Hepatocyte (in vitro differentiated cells): Measurements from ENCODE around the gene CACNA1C. TPM values are rescaled to one million over a fixed set of nuclear protein-coding genes. Genes with fewer than 3 reads are reported as not detected.

Source experiments
- DNase-seq: peaks from one replicate; pipeline ENCODE4 v3.0.0-alpha.2; 2016; ENCODE audit warnings: low spot score
- H2AFZ ChIP-seq: fragments of 200-600 bp; sonication (generic); 2 replicates; pipeline ENCODE4 v1.6.0; 2016; ENCODE audit warnings: antibody characterized with exemption, mild to moderate bottlenecking
- H3K27ac ChIP-seq: fragments of 200-600 bp; sonication (generic); 2 replicates; pipeline ENCODE4 v1.5.1; 2016; ENCODE audit warnings: mild to moderate bottlenecking
- H3K27me3 ChIP-seq: fragments of 200-600 bp; sonication (generic); 2 replicates; pipeline ENCODE4 v1.6.1; 2016
- H3K36me3 ChIP-seq: fragments of 200-600 bp; sonication (generic); replicated peaks from 2 replicates; pipeline ENCODE4 v1.5.1; 2016; ENCODE audit warnings: low read depth; ENCODE audit not compliant: insufficient read depth
- H3K4me1 ChIP-seq: fragments of 200-600 bp; sonication (generic); 2 replicates; pipeline ENCODE4 v1.5.1; 2016; ENCODE audit warnings: mild to moderate bottlenecking, moderate library complexity; ENCODE audit not compliant: insufficient read depth
- H3K4me2 ChIP-seq: fragments of 200-600 bp; sonication (generic); 2 replicates; pipeline ENCODE4 v1.6.0; 2016
- H3K4me3 ChIP-seq: fragments of 200-600 bp; sonication (generic); 2 replicates; pipeline ENCODE4 v1.5.1; 2016; ENCODE audit warnings: mild to moderate bottlenecking
- H3K79me2 ChIP-seq: fragments of 200-600 bp; sonication (generic); 2 replicates; pipeline ENCODE4 v1.6.0; 2017; ENCODE audit warnings: mild to moderate bottlenecking
- H3K9me2 ChIP-seq: fragments of 200-600 bp; sonication (generic); replicated peaks from 2 replicates; pipeline ENCODE4 v1.6.0; 2017; ENCODE audit warnings: mild to moderate bottlenecking; ENCODE audit not compliant: insufficient read depth
- H3K9me3 ChIP-seq: fragments of 200-600 bp; sonication (generic); 2 replicates; pipeline ENCODE4 v1.5.1; 2016; ENCODE audit warnings: low read depth, mild to moderate bottlenecking
- H4K20me1 ChIP-seq: fragments of 200-600 bp; sonication (generic); 2 replicates; pipeline ENCODE4 v1.6.0; 2016; ENCODE audit warnings: mild to moderate bottlenecking; ENCODE audit not compliant: insufficient read depth, poor library complexity, severe bottlenecking
- EZH2 ChIP-seq: fragments of 200-600 bp; sonication (generic); IDR thresholded peaks from 2 replicates; pipeline ENCODE4 v1.6.1; 2016; ENCODE audit warnings: antibody characterized with exemption, mild to moderate bottlenecking, borderline replicate concordance
- EZH2phosphoT487 ChIP-seq: fragments of 200-600 bp; sonication (generic); IDR thresholded peaks from one replicate; pipeline ENCODE4 v1.6.1; 2018; ENCODE audit warnings: antibody characterized with exemption, mild to moderate bottlenecking, low read depth, moderate library complexity; ENCODE audit not compliant: unreplicated experiment, severe bottlenecking
- WGBS: methylation state at CpG from one replicate; pipeline ENCODE4 v1.1.6; 2016; ENCODE audit warnings: low lambda C conversion rate; ENCODE audit errors: missing lambda C conversion rate; 5-methylcytosine and 5-hydroxymethylcytosine counted together
- polyA plus RNA-seq: library from polyadenylated mRNA; unstranded; fragments of >200 nt; fragmentation: Nextera tagmentation; extraction: Ambion mirVana; gene quantifications from 2 replicates; pipeline ENCODE4 v1.2.1, GENCODE V29; 2016
- total RNA-seq: library from RNA; depleted of rRNA; stranded (reverse); fragments of >200 nt; gene quantifications from 2 replicates; pipeline ENCODE4 v1.2.3, GENCODE V29; 2014
- TF ChIP-seq, protein P1 (sequence below): fragments of 200-600 bp; sonication (generic); IDR thresholded peaks from 2 replicates; pipeline ENCODE4 v1.5.1; 2016; ENCODE audit warnings: antibody characterized with exemption, mild to moderate bottlenecking; ENCODE audit not compliant: poor library complexity

CACNA1C gene
- total and polyA plus RNA-seq, 2 experiments from 2014 or later = 3.2 to 4.0 TPM

GRCh38 chr12:2687058-2687457 is 634.3 kb downstream of the CACNA1C start:
- 95% methylated on average over 5 of the region's 5 CpGs for WGBS
- Histone ChIP-seq H3K36me3 (no peaks in the 10 kb centered on the region), H3K9me3 (no peaks in the 10 kb centered on the region), H3K79me2 (no peaks in the 10 kb centered on the region), H3K27me3 (no peaks in the 10 kb centered on the region), H4K20me1 (no peaks in the 10 kb centered on the region), H3K4me2 (no peak overlapping the region), H3K4me3 (no peak overlapping the region), H3K4me1 (peaks cover 4% of the 10 kb centered on the region), H3K27ac (no peak overlapping the region), H3K9me2 (no peaks in the 10 kb centered on the region), H2AFZ (no peak overlapping the region)
- DNase-seq = no peak
- TF ChIP-seq EZH2phosphoT487 (no peak), EZH2 (no peak)
- TF ChIP-seq, protein P1, sequence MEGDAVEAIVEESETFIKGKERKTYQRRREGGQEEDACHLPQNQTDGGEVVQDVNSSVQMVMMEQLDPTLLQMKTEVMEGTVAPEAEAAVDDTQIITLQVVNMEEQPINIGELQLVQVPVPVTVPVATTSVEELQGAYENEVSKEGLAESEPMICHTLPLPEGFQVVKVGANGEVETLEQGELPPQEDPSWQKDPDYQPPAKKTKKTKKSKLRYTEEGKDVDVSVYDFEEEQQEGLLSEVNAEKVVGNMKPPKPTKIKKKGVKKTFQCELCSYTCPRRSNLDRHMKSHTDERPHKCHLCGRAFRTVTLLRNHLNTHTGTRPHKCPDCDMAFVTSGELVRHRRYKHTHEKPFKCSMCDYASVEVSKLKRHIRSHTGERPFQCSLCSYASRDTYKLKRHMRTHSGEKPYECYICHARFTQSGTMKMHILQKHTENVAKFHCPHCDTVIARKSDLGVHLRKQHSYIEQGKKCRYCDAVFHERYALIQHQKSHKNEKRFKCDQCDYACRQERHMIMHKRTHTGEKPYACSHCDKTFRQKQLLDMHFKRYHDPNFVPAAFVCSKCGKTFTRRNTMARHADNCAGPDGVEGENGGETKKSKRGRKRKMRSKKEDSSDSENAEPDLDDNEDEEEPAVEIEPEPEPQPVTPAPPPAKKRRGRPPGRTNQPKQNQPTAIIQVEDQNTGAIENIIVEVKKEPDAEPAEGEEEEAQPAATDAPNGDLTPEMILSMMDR = no peak

GRCh38 chr12:2687726-2688125 is 634.9 kb downstream of the CACNA1C start:
- 89% methylated on average over 7 of the region's 7 CpGs for WGBS
- Histone ChIP-seq H3K36me3 (no peaks in the 10 kb centered on the region), H4K20me1 (no peaks in the 10 kb centered on the region)

GRCh38 chr12:2688381-2688931 is 635.7 kb downstream of the CACNA1C start:
- H3K4me2 ChIP-seq = no peak overlapping the region

More at GRCh38 chr12:2687726-2688125, 634.9 kb downstream of the CACNA1C start:
- TF ChIP-seq EZH2 = no peak
- no peak for TF ChIP-seq EZH2phosphoT487
- TF ChIP-seq, protein P1 = no peak
- Histone ChIP-seq H3K79me2 (no peaks in the 10 kb centered on the region), H3K4me1 (peaks cover 4% of the 10 kb centered on the region), H3K27ac (no peak overlapping the region), H2AFZ (no peak overlapping the region), H3K9me2 (no peaks in the 10 kb centered on the region), H3K9me3 (no peaks in the 10 kb centered on the region), H3K27me3 (no peaks in the 10 kb centered on the region), H3K4me2 (no peak overlapping the region), H3K4me3 (no peak overlapping the region)
- no peak for DNase-seq

More at GRCh38 chr12:2688381-2688931, 635.7 kb downstream of the CACNA1C start:
- Histone ChIP-seq H3K79me2 (no peaks in the 10 kb centered on the region), H2AFZ (no peak overlapping the region), H3K4me1 (peaks cover 4% of the 10 kb centered on the region), H3K27ac (no peak overlapping the region), H4K20me1 (no peaks in the 10 kb centered on the region), H3K36me3 (no peaks in the 10 kb centered on the region), H3K4me3 (no peak overlapping the region), H3K9me2 (no peaks in the 10 kb centered on the region), H3K27me3 (no peaks in the 10 kb centered on the region), H3K9me3 (no peaks in the 10 kb centered on the region)
- TF ChIP-seq EZH2phosphoT487 (no peak), EZH2 (no peak)
- TF ChIP-seq, protein P1 = no peak
- WGBS = 94% methylated on average over 18 of the region's 20 CpGs
- no peak for DNase-seq
